Muscle layer of duodenum (tissue), 2 donors: ENCODE results near the gene SLC16A8.
"Not testable (repeated sequence)": the region's sequence is repeated elsewhere in the genome, so short reads cannot be mapped to it uniquely, and the experiment has no call there.

ENCODE experiments used
- H3K27ac ChIP-seq: one replicate; pipeline ENCODE4 v1.7.0; 2013; ENCODE audit warnings: mild to moderate bottlenecking, low read length
- H3K27me3 ChIP-seq: one replicate; pipeline ENCODE4 v1.7.0; 2013; ENCODE audit warnings: low read depth, mild to moderate bottlenecking, control low read depth, low read length
- H3K36me3 ChIP-seq, 2 donors: one replicate each; pipeline ENCODE4 v1.7.0; 2013; ENCODE audit warnings: low read length in 2 of 2, control low read depth in 1 of 2, mild to moderate bottlenecking in 1 of 2; ENCODE audit not compliant: insufficient read depth in 2 of 2, control insufficient read depth in 1 of 2
- H3K4me1 ChIP-seq, 2 donors: one replicate each; pipeline ENCODE4 v1.7.0; 2013; ENCODE audit warnings: low read length in 2 of 2, mild to moderate bottlenecking in 2 of 2, control low read depth in 1 of 2, moderate library complexity in 1 of 2; ENCODE audit not compliant: insufficient read depth in 2 of 2, control insufficient read depth in 1 of 2
- H3K4me3 ChIP-seq, 2 donors: one replicate each; pipeline ENCODE4 v1.7.0; 2013; ENCODE audit warnings: low read length in 2 of 2, low read depth in 1 of 2, mild to moderate bottlenecking in 1 of 2
- H3K9me3 ChIP-seq, 2 donors: one replicate each; pipeline ENCODE4 v1.7.0; 2013; ENCODE audit warnings: low read length in 2 of 2, control low read depth in 1 of 2, mild to moderate bottlenecking in 1 of 2; ENCODE audit not compliant: control insufficient read depth in 1 of 2
- donor health status: healthy.

Gene SLC16A8

DNA sequence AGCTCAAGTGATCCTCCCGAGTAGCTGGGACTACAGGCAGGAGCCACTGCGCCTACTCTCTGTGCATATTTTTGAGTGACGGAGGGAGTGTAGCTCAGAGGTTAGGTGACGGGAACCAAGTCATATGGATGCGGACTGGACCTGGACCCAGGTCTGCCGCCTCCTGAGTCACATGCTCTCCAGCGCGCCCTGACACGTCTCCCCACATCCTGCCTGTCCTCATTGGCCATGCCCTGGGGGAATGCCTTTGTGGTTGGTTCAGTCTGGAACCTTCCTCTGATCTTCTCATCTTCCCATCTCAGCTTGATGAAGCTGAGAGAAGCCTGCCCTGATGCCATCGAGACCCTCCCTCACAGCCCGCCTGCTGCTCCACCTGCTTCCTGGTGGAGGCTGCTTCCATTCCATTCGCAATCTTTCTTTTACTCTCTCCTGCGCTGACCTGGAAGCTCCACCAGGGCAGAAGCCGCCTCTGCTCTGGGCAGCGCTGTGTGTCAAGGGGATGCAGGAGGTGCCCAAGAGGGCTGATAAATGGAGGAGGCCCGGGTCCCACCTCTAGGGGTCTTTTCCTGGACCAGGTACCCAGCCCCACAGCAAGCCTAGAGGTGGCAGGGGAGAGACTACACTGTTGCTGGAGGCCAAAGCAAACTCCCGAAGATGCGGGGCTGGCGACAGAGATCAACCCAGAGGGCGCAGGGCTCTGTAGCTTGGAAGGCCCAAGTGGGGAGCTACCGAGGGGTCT is 40.4 kb upstream of the SLC16A8 start:
- H3K27ac ChIP-seq = no peak overlapping the region
- peaks cover 0 to 31% of the 10 kb centered on the region in 2 donors for H3K36me3 ChIP-seq
- H3K4me1 ChIP-seq = no peaks in the 10 kb centered on the region
- no peaks in the 10 kb centered on the region for H3K27me3 ChIP-seq
- no peak overlapping the region for H3K4me3 ChIP-seq
- no peaks in the 10 kb centered on the region for H3K9me3 ChIP-seq

DNA sequence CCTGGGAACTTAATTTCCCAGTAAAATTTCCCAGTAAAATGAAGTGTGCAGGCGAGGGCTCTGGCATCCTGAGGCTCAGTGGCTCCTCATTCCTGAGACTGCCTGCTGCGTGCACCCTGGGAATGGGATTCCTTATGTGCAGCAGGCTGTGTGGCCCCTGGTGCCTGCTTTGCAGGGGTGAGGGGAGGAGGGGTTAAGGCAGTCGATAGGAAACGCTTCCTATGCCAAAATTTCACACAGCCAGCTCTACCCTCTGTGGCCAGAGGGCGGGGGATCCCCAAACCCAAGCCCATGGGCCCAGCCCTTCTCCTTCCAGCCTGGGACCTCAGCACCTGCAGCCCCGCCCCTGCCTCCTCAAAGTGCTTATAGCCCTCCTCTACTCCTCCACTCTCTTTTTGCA is 38.6 kb upstream of the SLC16A8 start:
- Histone ChIP-seq H3K27me3 (no peaks in the 10 kb centered on the region), H3K27ac (no peak overlapping the region), H3K36me3 (peaks cover 0 to 17% of the 10 kb centered on the region in 2 donors), H3K4me3 (no peak overlapping the region), H3K4me1 (no peaks in the 10 kb centered on the region), H3K9me3 (no peaks in the 10 kb centered on the region)

DNA sequence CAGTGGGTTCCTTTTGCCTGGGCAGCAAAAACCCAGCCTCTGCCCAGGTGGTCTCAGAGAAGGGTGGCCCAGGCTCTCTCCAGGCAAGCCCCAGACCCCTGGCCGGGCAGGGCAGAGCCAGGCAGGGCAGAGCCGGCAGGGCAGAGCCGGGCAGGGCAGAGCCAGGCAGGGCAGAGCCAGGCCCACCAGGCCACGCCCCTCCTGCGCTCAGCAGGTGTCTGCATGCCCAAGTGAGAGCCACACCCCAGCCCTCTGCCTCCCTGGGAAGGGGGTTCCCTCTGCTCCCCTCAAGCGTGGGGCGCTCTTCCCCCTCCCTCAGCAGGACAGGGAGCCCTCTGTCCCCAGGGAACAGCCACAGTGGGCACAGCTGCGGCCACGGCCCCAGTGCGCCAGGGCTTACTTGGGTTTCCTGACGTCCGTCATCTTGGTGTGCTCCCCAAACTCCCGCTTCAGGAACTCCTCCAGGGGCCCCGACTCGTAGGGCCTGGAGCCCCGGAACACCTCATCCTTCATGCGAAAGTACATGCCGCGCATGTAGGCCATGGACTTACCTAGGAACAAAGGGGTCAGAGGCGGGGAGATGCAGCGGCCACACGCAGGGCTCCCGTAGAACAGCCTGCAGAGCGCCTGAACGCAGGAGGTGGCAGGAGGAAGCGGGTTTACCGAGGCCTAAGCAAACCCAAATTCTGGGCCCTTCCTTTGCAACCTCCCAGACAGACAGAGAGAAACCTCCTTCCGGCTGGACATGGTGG is 36.6 kb upstream of the SLC16A8 start:
- H3K36me3 ChIP-seq = peaks cover 0 to 10% of the 10 kb centered on the region in 2 donors
- no peaks in the 10 kb centered on the region for H3K9me3 ChIP-seq
- no peaks in the 10 kb centered on the region for H3K4me1 ChIP-seq
- H3K4me3 ChIP-seq = no peak overlapping the region
- H3K27ac ChIP-seq = no peak overlapping the region
- no peaks in the 10 kb centered on the region for H3K27me3 ChIP-seq

DNA sequence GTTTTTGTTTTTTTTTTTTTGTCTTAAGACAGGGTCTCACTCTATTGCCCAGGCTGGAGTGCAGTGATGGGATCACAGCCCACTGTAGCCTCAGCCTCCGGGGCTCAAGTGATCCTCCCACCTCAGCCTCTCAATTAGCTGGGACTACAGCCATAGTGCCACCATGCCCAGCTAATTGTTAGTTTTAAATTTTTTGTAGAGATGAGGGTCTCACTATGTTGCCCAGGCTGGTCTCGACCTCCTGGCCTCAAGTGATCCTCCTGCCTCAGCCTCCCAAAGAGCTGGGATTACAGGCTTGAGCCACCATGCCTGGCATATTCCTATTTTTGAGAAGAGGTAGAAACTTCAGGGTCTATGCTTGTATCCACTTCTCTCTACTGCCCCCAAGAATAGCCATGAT is 34.8 kb upstream of the SLC16A8 start:
- H3K4me1 ChIP-seq, H3K36me3 ChIP-seq, H3K27ac ChIP-seq, H3K27me3 ChIP-seq, H3K9me3 ChIP-seq, H3K4me3 ChIP-seq: not testable (repeated sequence)

DNA sequence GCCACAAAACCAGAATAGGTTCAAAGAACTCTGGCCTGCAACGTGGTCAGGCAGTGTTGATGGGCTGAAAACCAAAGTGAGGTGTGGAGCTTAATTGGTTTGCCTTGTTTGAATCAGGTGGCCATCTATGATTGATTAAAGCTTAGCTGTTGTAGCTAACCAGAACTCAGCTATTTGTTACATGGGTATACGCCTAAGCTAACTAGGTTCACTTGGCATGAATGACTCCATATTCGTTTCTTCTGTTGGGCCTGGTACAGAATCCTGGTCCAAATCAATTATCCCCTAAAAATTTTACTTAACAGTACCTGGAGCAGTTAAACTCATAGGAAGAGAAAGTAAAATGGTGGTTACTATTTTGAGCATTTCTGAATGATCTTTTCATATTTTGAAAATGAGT is 34.2 kb upstream of the SLC16A8 start:
- Histone ChIP-seq H3K4me1 (peaks cover 0 to 5% of the 10 kb centered on the region in 2 donors), H3K27me3 (no peaks in the 10 kb centered on the region), H3K4me3 (no peak overlapping the region), H3K36me3 (peaks cover 0 to 5% of the 10 kb centered on the region in 2 donors), H3K9me3 (no peaks in the 10 kb centered on the region), H3K27ac (no peak overlapping the region)

DNA sequence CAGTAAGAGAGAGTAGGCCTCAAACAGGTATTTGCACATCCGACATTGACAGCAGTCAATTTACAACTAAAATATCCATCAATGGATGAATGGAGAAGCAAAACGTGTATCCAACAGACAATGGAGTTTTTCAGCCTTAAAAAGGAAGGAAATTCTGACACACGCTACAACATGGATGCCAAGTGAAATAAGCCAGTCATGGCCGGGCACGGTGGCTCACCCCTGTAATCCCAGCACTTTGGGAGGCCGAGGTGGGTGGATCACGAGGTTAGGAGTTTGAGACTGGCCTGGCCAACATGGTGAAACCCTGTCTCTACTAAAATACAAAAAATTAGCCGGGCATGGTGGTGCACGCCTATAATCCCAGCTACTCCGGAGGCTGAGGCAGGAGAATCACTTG is 33.6 kb upstream of the SLC16A8 start:
- not testable (repeated sequence) for H3K27me3 ChIP-seq, H3K36me3 ChIP-seq, H3K9me3 ChIP-seq, H3K4me1 ChIP-seq, H3K4me3 ChIP-seq, H3K27ac ChIP-seq

DNA sequence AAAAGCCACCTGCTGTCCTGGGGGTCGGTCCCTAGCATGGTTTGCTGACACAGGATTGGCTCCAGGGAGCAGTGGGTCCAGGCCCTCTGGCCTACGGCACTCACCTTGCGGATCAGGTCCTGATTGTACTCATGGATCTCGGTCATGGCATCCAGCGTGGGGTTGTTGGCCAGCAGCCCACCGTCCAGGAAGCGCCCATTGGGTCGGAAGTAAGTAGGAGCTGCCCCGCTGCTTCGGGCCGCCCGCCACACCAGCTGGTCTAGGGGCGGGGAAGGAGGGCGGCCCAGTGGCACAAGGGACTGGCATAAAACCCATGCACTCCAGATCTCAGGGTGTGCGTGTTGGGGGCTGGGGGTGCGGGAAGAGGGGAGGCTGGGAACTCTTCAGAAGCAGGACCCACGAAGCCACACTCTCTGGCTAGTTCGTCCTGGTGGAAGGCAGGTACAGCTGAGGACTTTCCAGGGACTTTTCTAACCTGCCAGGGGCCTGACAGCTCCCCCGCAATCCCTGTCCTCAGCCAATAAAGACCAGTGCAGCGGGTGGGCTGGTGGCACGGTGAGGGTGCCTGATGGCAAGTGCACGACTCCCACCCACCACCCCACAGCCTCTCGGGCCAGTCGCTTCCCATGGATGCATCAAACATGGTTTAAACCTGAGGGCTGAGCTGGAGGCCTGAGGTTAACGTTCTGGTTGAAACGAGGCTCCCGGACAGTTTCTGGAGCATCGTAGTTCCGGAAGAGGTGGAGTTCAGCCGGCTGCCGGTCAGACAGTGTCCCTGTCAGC is 31.6 kb upstream of the SLC16A8 start:
- Histone ChIP-seq H3K4me3 (no peak overlapping the region), H3K9me3 (no peaks in the 10 kb centered on the region), H3K4me1 (peaks cover 0 to 5% of the 10 kb centered on the region in 2 donors), H3K36me3 (peaks cover 0 to 5% of the 10 kb centered on the region in 2 donors), H3K27me3 (no peaks in the 10 kb centered on the region), H3K27ac (no peak overlapping the region)

DNA sequence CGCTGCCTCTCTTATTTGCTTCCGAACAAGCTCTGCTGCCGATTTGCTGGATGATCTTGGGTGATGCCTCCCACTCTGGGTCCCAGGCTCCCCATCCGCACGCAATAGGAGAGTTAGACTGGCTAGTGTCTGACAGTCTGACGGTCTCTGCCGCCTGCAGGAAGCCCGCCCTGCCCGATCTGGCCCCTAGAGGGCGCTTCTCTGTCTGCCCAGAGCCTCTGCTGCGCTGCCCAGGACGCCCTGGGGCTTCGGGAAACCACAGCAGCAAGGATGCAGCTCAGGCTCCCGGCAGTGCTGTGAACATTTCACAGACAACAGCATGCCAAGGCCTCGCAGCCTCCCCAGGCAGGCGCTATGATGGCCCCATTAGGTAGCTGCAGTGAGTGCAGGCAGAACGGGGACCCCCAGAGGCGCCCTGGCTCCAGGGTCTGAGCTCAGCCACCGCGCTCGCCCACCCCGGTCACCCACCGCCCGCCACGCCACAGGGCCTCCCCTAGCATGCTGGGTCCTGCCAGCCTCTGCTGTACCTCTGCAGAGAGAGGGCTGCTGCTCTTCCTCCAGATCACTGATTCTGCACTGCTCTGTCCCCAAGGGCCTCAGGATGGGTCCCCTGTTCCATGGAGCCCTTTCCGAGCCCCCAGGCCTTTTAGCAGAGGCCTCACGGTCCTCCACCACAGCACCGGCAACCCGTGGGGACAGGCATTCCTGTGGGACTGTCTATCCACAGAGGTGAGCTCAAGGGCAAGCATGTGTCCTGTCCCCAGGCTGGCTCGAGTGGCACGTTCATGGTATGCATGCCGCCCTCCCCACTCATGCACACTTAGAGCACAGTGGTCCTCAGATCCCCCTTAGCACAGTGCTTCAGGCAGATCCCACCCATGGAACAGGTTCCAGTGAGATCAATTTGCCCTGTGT is 30.8 kb upstream of the SLC16A8 start:
- Histone ChIP-seq H3K4me1 (peaks cover 0 to 5% of the 10 kb centered on the region in 2 donors), H3K27ac (no peak overlapping the region), H3K4me3 (no peak overlapping the region), H3K36me3 (peaks cover 0 to 5% of the 10 kb centered on the region in 2 donors), H3K27me3 (no peaks in the 10 kb centered on the region), H3K9me3 (no peaks in the 10 kb centered on the region)

DNA sequence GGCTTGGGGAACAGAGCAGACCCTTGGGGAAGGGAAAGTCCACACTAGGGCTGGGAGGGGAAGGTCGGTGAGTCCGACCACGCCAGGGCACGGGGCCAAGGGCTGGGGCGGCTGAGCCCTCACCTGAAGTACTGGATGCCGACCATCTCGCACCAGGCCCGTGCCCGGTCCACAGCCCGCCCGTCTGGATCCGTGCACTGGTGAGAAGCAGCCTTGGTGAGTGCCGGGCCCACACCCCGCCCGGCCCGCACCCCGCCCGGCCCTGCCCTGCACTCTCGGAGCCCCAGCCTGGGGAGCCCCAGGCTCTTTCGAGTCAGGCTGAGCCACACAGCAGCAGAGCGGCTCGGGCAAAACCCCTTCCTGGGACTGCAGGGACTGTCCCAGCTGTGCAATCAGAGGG is 28.4 kb upstream of the SLC16A8 start:
- Histone ChIP-seq H3K4me3 (no peak overlapping the region), H3K9me3 (no peaks in the 10 kb centered on the region), H3K36me3 (no peaks in the 10 kb centered on the region), H3K4me1 (peaks cover 0 to 5% of the 10 kb centered on the region in 2 donors), H3K27me3 (no peaks in the 10 kb centered on the region), H3K27ac (no peak overlapping the region)

DNA sequence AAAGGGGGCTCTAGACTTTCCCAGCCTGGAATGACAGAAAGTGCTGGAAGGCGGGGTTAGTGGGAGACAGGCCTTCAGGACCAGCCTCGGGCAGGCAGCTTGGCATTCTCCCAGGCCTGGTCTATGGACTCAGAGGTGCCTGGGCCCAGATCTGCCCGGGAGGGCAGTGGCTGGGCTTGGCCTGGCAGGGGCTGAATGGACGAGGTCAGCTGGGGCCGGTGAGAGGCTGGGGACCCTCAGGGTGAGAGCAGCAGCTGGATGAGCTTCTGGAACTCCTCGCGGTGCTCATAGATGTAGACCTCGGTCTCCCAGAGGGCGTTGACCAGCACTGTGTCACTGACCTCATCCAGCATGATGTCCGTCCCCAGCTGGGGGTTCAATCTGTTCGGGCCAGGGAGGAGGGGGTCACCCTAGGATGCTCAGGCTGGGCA is 28.0 kb upstream of the SLC16A8 start:
- no peaks in the 10 kb centered on the region for H3K9me3 ChIP-seq
- no peaks in the 10 kb centered on the region for H3K36me3 ChIP-seq
- H3K4me3 ChIP-seq = no peak overlapping the region
- no peaks in the 10 kb centered on the region for H3K27me3 ChIP-seq
- peaks cover 0 to 5% of the 10 kb centered on the region in 2 donors for H3K4me1 ChIP-seq
- H3K27ac ChIP-seq = peak overlapping the region; percentile 80
